SU-DHL-6 (cell line): ENCODE data around the gene CELA1.

Experiments used
- EZH2phosphoT487 ChIP-seq: fragments of 200-600 bp; sonication (generic), shearing (Covaris generic); conservative IDR thresholded peaks from 2 replicates; pipeline ENCODE4 v1.6.1; 2018; ENCODE audit warnings: mild to moderate bottlenecking, antibody characterized with exemption, low read length, moderate library complexity, mixed read lengths
- TF ChIP-seq, protein P1 (sequence below): fragments of 200-600 bp; sonication (generic); IDR thresholded peaks from one replicate; pipeline ENCODE4 v1.5.1; 2017; ENCODE audit warnings: antibody characterized with exemption, mild to moderate bottlenecking, low read length, moderate library complexity; ENCODE audit not compliant: insufficient read depth, poor library complexity, severe bottlenecking

- TF ChIP-seq, protein P1, sequence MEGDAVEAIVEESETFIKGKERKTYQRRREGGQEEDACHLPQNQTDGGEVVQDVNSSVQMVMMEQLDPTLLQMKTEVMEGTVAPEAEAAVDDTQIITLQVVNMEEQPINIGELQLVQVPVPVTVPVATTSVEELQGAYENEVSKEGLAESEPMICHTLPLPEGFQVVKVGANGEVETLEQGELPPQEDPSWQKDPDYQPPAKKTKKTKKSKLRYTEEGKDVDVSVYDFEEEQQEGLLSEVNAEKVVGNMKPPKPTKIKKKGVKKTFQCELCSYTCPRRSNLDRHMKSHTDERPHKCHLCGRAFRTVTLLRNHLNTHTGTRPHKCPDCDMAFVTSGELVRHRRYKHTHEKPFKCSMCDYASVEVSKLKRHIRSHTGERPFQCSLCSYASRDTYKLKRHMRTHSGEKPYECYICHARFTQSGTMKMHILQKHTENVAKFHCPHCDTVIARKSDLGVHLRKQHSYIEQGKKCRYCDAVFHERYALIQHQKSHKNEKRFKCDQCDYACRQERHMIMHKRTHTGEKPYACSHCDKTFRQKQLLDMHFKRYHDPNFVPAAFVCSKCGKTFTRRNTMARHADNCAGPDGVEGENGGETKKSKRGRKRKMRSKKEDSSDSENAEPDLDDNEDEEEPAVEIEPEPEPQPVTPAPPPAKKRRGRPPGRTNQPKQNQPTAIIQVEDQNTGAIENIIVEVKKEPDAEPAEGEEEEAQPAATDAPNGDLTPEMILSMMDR = no peak
- TF ChIP-seq EZH2phosphoT487 = no peak
Observed at GRCh38 chr12:51391283-51392123, 45.0 kb upstream of the CELA1 start, which contains the start of gene GALNT6.
